DMS53 treated with DMSO at 0.1 percent for 48 hours (cell line): Measurements from ENCODE around the gene ARHGAP8.

Source experiments
- DNase-seq: peaks from one replicate; lab custom pipeline; 2025; ENCODE audit not compliant: unreplicated experiment; lab: John Stamatoyannopoulos, UW

Gene ARHGAP8

GRCh38 chr22:44764974-44765373 lies 12.6 kb downstream of the ARHGAP8 start:
- no peak for DNase-seq

- no peak for DNase-seq
Measured at GRCh38 chr22:44765571-44766285, 13.4 kb downstream of the ARHGAP8 start.

- DNase-seq = no peak
Measured at GRCh38 chr22:44773082-44773481, 20.7 kb downstream of the ARHGAP8 start.

- DNase-seq = no peak
Measured at GRCh38 chr22:44775862-44776261, 23.5 kb downstream of the ARHGAP8 start.

- DNase-seq = no peak
Measured at GRCh38 chr22:44776605-44777363, 24.4 kb downstream of the ARHGAP8 start.

GRCh38 chr22:44777364-44777755 lies 25.0 kb downstream of the ARHGAP8 start:
- DNase-seq = no peak

- DNase-seq = no peak
Measured at GRCh38 chr22:44780876-44781449, 28.6 kb downstream of the ARHGAP8 start.

- DNase-seq = no peak
Measured at GRCh38 chr22:44782363-44782963, 30.1 kb downstream of the ARHGAP8 start.

GRCh38 chr22:44783091-44783490 lies 30.7 kb downstream of the ARHGAP8 start:
- DNase-seq = no peak

GRCh38 chr22:44783581-44783980 lies 31.2 kb downstream of the ARHGAP8 start:
- no peak for DNase-seq

GRCh38 chr22:44786136-44786535 lies 33.8 kb downstream of the ARHGAP8 start:
- DNase-seq = no peak

- DNase-seq = no peak
Measured at GRCh38 chr22:44786610-44787009, 34.2 kb downstream of the ARHGAP8 start.

- no peak for DNase-seq
Measured at GRCh38 chr22:44787832-44788231, 35.5 kb downstream of the ARHGAP8 start.

- DNase-seq = no peak
Measured at GRCh38 chr22:44793106-44793505, 40.7 kb downstream of the ARHGAP8 start.

GRCh38 chr22:44793506-44794172 lies 41.3 kb downstream of the ARHGAP8 start:
- DNase-seq = no peak

GRCh38 chr22:44795701-44796630 lies 43.6 kb downstream of the ARHGAP8 start:
- no peak for DNase-seq

- DNase-seq = no peak
Measured at GRCh38 chr22:44797181-44797725, 44.9 kb downstream of the ARHGAP8 start.

- DNase-seq = no peak
Measured at GRCh38 chr22:44799077-44799945, 46.9 kb downstream of the ARHGAP8 start.
